ENCODE data around the gene ERC2.

GRCh38 chr3:56424336-56424735 is 43.9 kb downstream of the ERC2 start:
- no peak for TF ChIP-seq GATA2 (IDR thresholded peaks at IDR 0.05; ENCODE audit: low read depth, low read length)
- no peak for TF ChIP-seq GATA3 (IDR thresholded peaks at IDR 0.05; ENCODE audit: low read depth, low read length)

Data from SH-SY5Y (cell line).